Measurements from ENCODE around the gene SNAPIN.

- no peak for TF ChIP-seq CTCF (IDR thresholded peaks at IDR 0.05)
- no peak for TF ChIP-seq POLR2A (IDR thresholded peaks at IDR 0.05)
Observed at GRCh38 chr1:153623101-153623500, 35.4 kb upstream of the SNAPIN start.

Measured in right lobe of liver (tissue), 4 donors.